Kidney epithelial cell (primary cell): ENCODE results near the gene PIEZO2. TPM values are rescaled to one million over a fixed set of nuclear protein-coding genes. Genes with fewer than 3 reads are reported as not detected.

Experiments
- DNase-seq: peaks from one replicate; pipeline ENCODE4 v3.0.0-alpha.2; 2010; ENCODE audit warnings: low read depth
- H3K27me3 ChIP-seq: 2 replicates; pipeline ENCODE4 v1.6.0; 2011; ENCODE audit warnings: low read length; ENCODE audit not compliant: control insufficient read depth, insufficient read depth
- H3K36me3 ChIP-seq: 2 replicates; pipeline ENCODE4 v1.5.1; 2011; ENCODE audit warnings: low read length; ENCODE audit not compliant: control insufficient read depth, insufficient read depth
- H3K4me3 ChIP-seq: 2 replicates; pipeline ENCODE4 v1.5.1; 2011; ENCODE audit warnings: low read depth, mild to moderate bottlenecking, control low read depth, low read length
- total RNA-seq: library from RNA; depleted of rRNA; stranded (reverse); fragments of >200 nt; gene quantifications from 2 replicates; pipeline ENCODE4 v1.2.3, GENCODE V29; 2015
- TF ChIP-seq, protein P1 (sequence below): IDR thresholded peaks from 2 replicates; pipeline ENCODE4 v1.5.1; 2011; ENCODE audit warnings: mild to moderate bottlenecking, moderate library complexity, low read length, control low read depth, inconsistent platforms; ENCODE audit not compliant: insufficient read depth, poor library complexity, severe bottlenecking

Gene PIEZO2
- total RNA-seq, 1 donor from 2014 or later, result 1.8 TPM

DNA sequence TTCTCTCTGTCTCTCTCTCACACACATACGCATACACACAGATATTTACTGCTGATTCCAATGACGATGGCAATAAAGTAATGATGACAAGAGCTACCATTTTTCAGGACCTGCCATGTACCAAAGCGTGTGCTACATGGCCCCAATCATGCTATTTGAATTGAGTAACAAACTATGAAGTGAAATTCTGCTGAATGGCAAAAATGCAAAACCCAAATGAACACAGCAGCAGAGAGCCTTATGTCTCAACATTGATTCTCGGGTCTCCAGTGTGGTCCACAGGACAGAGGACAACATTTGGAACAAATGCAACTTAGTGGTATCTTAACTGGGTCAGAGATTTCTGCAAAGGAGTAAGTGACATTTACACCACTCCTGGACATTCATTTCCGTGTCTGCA is 117.4 kb downstream of the PIEZO2 start:
- TF ChIP-seq, protein P1, sequence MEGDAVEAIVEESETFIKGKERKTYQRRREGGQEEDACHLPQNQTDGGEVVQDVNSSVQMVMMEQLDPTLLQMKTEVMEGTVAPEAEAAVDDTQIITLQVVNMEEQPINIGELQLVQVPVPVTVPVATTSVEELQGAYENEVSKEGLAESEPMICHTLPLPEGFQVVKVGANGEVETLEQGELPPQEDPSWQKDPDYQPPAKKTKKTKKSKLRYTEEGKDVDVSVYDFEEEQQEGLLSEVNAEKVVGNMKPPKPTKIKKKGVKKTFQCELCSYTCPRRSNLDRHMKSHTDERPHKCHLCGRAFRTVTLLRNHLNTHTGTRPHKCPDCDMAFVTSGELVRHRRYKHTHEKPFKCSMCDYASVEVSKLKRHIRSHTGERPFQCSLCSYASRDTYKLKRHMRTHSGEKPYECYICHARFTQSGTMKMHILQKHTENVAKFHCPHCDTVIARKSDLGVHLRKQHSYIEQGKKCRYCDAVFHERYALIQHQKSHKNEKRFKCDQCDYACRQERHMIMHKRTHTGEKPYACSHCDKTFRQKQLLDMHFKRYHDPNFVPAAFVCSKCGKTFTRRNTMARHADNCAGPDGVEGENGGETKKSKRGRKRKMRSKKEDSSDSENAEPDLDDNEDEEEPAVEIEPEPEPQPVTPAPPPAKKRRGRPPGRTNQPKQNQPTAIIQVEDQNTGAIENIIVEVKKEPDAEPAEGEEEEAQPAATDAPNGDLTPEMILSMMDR, result no peak
- Histone ChIP-seq H3K4me3 (no peak overlapping the region), H3K27me3 (no peaks in the 10 kb centered on the region)

DNA sequence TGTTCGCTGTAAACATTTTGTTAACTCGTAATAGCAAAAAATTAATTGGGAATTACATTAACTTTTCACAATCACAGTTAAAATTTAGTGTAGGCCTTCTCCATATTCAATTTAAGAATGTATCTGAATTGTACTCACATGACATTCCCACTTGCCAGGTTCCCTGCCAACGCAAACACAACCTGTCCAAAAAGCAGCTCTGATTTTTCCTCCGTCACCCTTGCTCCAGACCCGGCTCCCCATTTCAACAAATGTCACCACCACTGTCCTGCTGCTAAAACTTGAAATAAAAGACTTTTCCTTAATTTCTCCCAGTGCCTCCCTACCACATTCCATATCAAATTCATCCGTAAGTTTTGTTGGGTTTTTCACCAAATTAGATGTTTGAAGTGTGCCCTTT is 120.3 kb downstream of the PIEZO2 start:
- H3K4me3 ChIP-seq, result no peak overlapping the region
- TF ChIP-seq, protein P1, result no peak
- no peaks in the 10 kb centered on the region for H3K27me3 ChIP-seq
- H3K36me3 ChIP-seq, result no peaks in the 10 kb centered on the region
- DNase-seq, result no peak

More for the DNA sequence above, 117.4 kb downstream of the PIEZO2 start:
- no peak for DNase-seq
- H3K36me3 ChIP-seq, result no peaks in the 10 kb centered on the region

DNA sequence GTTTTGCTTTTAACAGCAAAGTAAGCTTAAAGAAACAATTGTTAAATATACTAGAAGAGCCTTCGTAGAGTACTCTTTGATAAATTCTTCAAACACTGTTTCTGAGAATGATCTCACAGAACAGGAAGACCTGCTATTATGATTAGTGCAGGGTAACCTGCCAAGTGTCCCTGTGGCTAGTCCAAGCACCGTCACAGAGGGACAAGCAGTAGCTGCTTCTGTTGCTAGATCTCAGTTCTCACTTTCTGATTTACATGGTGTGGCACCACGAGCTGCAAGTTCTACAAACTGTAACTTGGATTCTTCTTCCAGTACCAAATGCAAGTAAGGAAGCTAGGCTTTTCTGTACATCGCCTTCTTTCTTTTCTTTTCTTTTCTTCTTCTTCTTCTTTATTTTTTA is 121.5 kb downstream of the PIEZO2 start:
- Histone ChIP-seq H3K36me3 (no peaks in the 10 kb centered on the region), H3K4me3 (no peak overlapping the region), H3K27me3 (no peaks in the 10 kb centered on the region)
- DNase-seq, result no peak
- TF ChIP-seq, protein P1, result no peak

DNA sequence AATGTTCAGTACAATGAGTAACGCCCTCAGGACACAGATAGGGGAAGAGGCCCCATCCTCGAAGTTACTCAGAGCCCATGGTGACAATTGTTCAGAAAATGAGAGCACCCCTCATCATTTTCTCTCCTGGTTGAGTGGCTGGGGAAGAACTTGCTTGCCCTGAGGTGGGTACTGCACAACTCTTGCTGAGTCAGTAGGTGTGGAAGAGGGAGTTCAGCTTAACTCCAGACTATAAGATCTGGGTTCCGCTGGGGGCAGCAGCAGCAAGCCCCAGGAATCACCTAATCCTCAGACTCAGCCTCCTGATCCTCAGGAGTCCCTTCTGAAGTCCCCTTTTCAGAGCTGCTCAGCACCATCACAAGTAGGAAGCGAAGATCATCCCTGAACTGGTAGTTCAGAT is 123.7 kb downstream of the PIEZO2 start:
- TF ChIP-seq, protein P1, result no peak
- no peaks in the 10 kb centered on the region for H3K27me3 ChIP-seq
- no peak overlapping the region for H3K4me3 ChIP-seq
- no peaks in the 10 kb centered on the region for H3K36me3 ChIP-seq
- DNase-seq, result no peak

DNA sequence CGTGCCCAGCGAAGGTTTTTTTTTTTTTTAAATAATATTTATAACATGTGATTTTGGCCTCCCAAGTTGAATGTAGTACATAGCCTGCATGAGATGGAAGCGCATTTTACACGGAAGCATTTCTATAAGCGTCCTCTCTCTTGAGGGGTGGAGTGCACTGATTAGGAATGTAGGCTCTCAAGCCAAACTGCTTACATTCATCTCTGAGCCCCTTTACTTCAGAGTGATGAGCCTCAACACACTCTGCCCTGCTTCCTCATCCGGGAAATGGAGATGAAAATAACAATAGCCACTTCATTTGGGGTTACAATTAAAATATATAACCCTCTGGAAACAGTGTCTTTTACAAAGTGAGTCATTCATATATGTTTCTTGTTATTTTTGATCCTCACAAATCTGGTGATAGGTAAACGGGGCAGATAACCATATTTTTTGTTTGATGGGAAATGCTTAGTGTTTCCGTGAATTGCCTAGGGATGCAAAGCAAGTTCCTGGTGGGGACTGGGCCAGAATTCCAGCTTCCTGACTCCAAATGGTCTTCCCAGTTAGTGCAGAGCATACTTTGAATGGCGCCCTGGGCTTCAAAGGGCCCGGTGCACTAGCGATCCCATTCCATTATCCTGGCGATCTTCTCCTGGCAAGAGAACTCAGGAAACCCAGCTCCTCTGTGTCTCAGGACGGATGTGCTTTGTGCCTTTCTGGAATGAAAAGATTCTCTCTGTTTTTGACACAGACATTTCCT is 124.3 kb downstream of the PIEZO2 start:
- no peak overlapping the region for H3K4me3 ChIP-seq
- DNase-seq, result no peak
- H3K27me3 ChIP-seq, result no peaks in the 10 kb centered on the region
- TF ChIP-seq, protein P1, result no peak
- H3K36me3 ChIP-seq, result no peaks in the 10 kb centered on the region

DNA sequence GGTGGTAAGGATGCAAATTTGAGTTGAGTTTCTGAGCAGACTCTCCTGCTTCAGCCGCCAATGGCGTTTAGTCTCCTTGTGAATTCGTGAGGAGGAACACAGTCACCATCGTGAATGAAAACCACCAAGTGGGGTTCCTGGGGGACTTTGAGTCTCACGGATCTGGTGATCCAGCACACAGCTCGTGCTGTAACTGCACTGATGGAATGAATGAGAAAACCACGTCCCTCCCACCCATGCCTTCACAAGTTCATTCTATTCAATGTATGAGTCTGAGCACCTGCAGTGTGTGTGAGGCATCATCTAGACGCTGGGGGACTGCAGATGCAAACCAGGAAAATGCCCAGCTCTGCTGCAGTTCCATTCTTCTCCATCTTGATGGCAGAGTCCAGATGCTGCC is 127.9 kb downstream of the PIEZO2 start:
- Histone ChIP-seq H3K27me3 (no peaks in the 10 kb centered on the region), H3K36me3 (no peaks in the 10 kb centered on the region), H3K4me3 (no peak overlapping the region)
- DNase-seq, result no peak
- TF ChIP-seq, protein P1, result no peak
